ENCODE data around the gene ADAMTS3. TPM values are rescaled to one million over a fixed set of nuclear protein-coding genes. Genes with fewer than 3 reads are reported as not detected.

The ADAMTS3 gene
- total RNA-seq, 1 donor from 2014 or later: 2.7 TPM

DNA sequence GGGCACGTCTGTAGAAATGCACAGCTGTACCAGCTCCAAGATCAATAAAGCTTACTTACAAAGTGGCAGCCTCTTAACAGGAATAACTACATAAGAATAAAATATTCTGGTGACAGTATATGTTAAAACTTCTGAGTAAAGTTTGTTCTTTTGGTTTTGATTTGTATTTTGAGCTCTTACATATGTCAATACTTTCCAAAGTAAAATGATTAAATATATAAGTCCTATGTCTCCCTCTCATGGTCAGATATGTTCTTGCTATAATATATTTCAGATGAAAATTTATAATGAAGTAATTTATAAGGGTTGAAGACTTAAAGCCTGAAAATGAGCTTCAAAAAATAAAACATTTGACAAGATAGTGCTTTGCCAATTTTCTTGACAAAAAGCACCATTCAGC, 282.8 kb downstream of the ADAMTS3 start:
- Histone ChIP-seq H3K27me3 (no peaks in the 10 kb centered on the region), H3K36me3 (no peaks in the 10 kb centered on the region), H3K9me3 (no peaks in the 10 kb centered on the region), H3K4me3 (no peak overlapping the region), H3K27ac (no peak overlapping the region), H3K4me1 (no peaks in the 10 kb centered on the region)
- DNase-seq (ENCODE audit: extremely low spot score in 2 of 2): no peak
- intact Hi-C loops (cut with DNase I): no loop called here
- TF ChIP-seq POLR2AphosphoS5 (IDR thresholded peaks at IDR 0.05; ENCODE audit: insufficient read depth in 1 of 2, low read depth in 1 of 2) (no peak), POLR2A (IDR thresholded peaks at IDR 0.05) (no peak)
- TF ChIP-seq, protein P1, sequence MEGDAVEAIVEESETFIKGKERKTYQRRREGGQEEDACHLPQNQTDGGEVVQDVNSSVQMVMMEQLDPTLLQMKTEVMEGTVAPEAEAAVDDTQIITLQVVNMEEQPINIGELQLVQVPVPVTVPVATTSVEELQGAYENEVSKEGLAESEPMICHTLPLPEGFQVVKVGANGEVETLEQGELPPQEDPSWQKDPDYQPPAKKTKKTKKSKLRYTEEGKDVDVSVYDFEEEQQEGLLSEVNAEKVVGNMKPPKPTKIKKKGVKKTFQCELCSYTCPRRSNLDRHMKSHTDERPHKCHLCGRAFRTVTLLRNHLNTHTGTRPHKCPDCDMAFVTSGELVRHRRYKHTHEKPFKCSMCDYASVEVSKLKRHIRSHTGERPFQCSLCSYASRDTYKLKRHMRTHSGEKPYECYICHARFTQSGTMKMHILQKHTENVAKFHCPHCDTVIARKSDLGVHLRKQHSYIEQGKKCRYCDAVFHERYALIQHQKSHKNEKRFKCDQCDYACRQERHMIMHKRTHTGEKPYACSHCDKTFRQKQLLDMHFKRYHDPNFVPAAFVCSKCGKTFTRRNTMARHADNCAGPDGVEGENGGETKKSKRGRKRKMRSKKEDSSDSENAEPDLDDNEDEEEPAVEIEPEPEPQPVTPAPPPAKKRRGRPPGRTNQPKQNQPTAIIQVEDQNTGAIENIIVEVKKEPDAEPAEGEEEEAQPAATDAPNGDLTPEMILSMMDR (IDR thresholded peaks at IDR 0.05): no peak

DNA sequence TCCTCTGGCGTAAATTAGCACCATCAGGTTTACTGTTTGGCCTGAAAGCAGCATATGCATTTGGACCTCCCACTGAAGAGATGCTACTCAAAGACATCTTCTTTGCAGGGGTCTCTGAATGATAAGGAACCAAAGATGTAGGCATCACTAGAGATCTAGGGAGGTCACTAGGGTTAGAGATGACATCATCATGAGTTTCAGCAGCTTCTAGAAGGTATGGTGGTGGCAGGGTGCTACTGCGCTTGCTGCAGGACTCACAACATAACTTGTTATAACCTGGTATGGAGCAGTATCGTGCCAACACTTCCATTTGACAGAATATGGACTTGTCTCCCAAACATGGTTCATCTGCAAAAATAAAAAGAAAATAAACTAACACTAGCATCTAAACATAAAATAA, 285.7 kb downstream of the ADAMTS3 start:
- no peak for DNase-seq (ENCODE audit: extremely low spot score in 2 of 2)
- intact Hi-C loops (cut with DNase I): no loop called here

DNA sequence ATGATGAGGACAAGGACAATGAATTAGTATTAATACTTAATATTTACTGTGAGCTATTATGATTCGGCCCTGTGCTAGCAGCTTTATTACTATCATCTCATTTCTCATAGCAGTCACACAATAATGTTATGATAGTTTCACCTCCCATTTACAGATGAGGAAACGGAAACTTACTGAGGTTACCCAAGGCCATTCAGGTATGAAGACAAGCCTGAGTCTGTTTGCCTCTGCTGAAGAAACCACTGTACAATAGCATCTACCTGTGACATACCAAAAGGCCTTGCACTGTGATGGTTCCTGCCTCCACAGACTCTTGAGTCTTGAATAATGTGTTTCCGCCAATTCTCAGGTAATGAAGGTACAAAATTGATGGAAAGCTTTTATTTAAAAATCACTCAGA, 288.8 kb downstream of the ADAMTS3 start:
- Histone ChIP-seq H3K27ac (no peak overlapping the region), H3K36me3 (no peaks in the 10 kb centered on the region), H3K27me3 (no peaks in the 10 kb centered on the region), H3K4me1 (no peaks in the 10 kb centered on the region), H3K4me3 (no peak overlapping the region), H3K9me3 (no peaks in the 10 kb centered on the region)
- TF ChIP-seq POLR2A (IDR thresholded peaks at IDR 0.05) (no peak), POLR2AphosphoS5 (IDR thresholded peaks at IDR 0.05; ENCODE audit: insufficient read depth in 1 of 2, low read depth in 1 of 2) (no peak)
- TF ChIP-seq, protein P1 (IDR thresholded peaks at IDR 0.05): no peak
- no peak for DNase-seq (ENCODE audit: extremely low spot score in 2 of 2)
- intact Hi-C loops (cut with DNase I): no loop called here

More for the DNA sequence above, 285.7 kb downstream of the ADAMTS3 start:
- Histone ChIP-seq H3K4me1 (no peaks in the 10 kb centered on the region), H3K27me3 (no peaks in the 10 kb centered on the region), H3K9me3 (no peaks in the 10 kb centered on the region), H3K27ac (no peak overlapping the region), H3K36me3 (no peaks in the 10 kb centered on the region), H3K4me3 (no peak overlapping the region)
- TF ChIP-seq POLR2AphosphoS5 (IDR thresholded peaks at IDR 0.05; ENCODE audit: insufficient read depth in 1 of 2, low read depth in 1 of 2) (no peak), POLR2A (IDR thresholded peaks at IDR 0.05) (no peak)
- TF ChIP-seq, protein P1 (IDR thresholded peaks at IDR 0.05): no peak

DNA sequence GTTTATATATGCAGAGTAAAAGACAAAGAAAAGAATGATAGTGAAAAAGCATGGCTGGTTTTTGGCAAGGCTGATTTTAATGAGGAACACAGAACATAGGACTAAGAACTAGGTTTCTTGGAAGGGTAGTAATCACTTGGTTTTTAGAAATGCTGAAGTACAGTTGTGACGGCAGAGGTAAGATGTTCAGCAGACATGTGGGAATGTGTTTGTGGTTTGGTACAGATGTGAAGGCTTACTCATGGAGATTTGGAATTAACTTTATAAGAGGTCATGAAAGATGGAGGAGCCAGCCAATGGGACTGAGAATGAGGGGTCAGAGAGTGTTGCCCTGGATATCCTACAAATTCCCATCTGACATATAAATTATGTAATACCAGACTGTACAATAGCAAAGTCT, 293.6 kb downstream of the ADAMTS3 start:
- no peak overlapping the region for H3K4me3 ChIP-seq
- no peak for TF ChIP-seq POLR2A (IDR thresholded peaks at IDR 0.05)
- TF ChIP-seq POLR2AphosphoS5 (IDR thresholded peaks at IDR 0.05; ENCODE audit: insufficient read depth in 1 of 2, low read depth in 1 of 2): no peak
- TF ChIP-seq, protein P1 (IDR thresholded peaks at IDR 0.05): no peak
- intact Hi-C loops (cut with DNase I): no loop called here
- H3K27me3 ChIP-seq: no peaks in the 10 kb centered on the region
- H3K4me1 ChIP-seq: no peaks in the 10 kb centered on the region
- no peak for DNase-seq (ENCODE audit: extremely low spot score in 2 of 2)
- no peaks in the 10 kb centered on the region for H3K9me3 ChIP-seq
- no peaks in the 10 kb centered on the region for H3K36me3 ChIP-seq
- H3K27ac ChIP-seq: no peak overlapping the region

DNA sequence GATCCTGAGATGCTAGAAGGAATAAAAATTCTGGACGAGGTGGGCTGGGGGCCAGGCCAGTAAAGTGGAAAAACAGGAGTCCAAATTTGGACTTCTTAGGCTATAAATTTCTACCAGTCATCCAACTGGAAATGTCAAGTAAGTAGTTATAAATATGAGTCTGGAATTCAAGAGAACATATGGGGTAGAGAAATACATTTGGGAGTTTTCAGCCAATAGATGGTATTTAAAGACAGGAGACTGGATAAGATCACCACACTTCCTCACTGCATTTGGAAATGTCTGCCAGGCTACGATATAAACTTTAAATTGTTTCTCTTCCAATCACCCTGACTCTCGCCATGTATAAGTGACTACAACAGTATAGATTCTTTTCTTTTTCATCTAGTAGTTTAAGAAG, 294.8 kb downstream of the ADAMTS3 start:
- intact Hi-C loops (cut with DNase I): no loop called here
- Histone ChIP-seq H3K36me3 (no peaks in the 10 kb centered on the region), H3K9me3 (no peaks in the 10 kb centered on the region), H3K4me1 (no peaks in the 10 kb centered on the region), H3K27me3 (no peaks in the 10 kb centered on the region), H3K27ac (no peak overlapping the region), H3K4me3 (no peak overlapping the region)
- no peak for DNase-seq (ENCODE audit: extremely low spot score in 2 of 2)
- TF ChIP-seq, protein P1 (IDR thresholded peaks at IDR 0.05): no peak
- no peak for TF ChIP-seq POLR2A (IDR thresholded peaks at IDR 0.05)
- TF ChIP-seq POLR2AphosphoS5 (IDR thresholded peaks at IDR 0.05; ENCODE audit: insufficient read depth in 1 of 2, low read depth in 1 of 2): no peak
